ENCODE measurements around the gene EPB41L3. TPM values are rescaled to one million over a fixed set of nuclear protein-coding genes. Genes with fewer than 3 reads are reported as not detected.

The EPB41L3 gene
- total RNA-seq, 1 experiment from 2014 or later: 0.36 TPM

DNA sequence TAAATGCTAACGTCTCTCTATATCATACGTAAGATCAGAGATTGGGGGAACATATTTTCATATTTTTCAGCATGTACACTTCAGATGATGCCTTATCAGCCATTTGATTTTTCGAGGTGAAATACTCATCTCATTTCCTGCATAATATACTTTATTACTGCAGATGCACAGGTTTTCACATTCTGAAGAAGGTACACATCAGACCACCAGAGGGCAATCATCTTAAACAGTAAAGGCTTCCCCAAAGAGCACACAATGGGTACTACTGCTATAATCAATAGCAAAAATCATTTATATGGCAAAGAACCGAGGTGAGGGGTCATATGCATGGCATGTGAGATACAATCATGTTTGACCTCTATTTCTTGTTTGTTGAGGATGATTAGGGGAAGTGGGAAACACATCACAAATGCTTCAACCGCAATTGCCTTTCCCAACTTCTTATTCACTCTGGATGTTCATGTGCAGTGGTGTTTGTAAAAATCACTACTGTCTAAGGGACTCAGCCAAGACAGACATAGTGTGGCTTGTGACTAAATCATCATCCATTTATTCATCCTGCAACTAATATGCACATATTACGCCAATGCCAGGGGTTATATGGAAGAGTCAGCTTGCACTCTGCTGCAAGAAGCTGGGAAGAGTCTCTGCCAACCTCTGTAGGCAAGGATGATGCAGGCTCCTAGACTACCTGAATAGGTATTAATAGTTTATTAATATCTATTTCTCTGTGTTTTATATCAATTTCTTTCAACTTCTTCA lies 118.7 kb downstream of the EPB41L3 start:
- TF ChIP-seq, protein P1, sequence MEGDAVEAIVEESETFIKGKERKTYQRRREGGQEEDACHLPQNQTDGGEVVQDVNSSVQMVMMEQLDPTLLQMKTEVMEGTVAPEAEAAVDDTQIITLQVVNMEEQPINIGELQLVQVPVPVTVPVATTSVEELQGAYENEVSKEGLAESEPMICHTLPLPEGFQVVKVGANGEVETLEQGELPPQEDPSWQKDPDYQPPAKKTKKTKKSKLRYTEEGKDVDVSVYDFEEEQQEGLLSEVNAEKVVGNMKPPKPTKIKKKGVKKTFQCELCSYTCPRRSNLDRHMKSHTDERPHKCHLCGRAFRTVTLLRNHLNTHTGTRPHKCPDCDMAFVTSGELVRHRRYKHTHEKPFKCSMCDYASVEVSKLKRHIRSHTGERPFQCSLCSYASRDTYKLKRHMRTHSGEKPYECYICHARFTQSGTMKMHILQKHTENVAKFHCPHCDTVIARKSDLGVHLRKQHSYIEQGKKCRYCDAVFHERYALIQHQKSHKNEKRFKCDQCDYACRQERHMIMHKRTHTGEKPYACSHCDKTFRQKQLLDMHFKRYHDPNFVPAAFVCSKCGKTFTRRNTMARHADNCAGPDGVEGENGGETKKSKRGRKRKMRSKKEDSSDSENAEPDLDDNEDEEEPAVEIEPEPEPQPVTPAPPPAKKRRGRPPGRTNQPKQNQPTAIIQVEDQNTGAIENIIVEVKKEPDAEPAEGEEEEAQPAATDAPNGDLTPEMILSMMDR (IDR thresholded peaks at IDR 0.05): peak; percentile 63
- TF ChIP-seq TCF7L2 (IDR thresholded peaks at IDR 0.05; ENCODE audit: low read depth, low read length): no peak
- TF ChIP-seq, protein P2, sequence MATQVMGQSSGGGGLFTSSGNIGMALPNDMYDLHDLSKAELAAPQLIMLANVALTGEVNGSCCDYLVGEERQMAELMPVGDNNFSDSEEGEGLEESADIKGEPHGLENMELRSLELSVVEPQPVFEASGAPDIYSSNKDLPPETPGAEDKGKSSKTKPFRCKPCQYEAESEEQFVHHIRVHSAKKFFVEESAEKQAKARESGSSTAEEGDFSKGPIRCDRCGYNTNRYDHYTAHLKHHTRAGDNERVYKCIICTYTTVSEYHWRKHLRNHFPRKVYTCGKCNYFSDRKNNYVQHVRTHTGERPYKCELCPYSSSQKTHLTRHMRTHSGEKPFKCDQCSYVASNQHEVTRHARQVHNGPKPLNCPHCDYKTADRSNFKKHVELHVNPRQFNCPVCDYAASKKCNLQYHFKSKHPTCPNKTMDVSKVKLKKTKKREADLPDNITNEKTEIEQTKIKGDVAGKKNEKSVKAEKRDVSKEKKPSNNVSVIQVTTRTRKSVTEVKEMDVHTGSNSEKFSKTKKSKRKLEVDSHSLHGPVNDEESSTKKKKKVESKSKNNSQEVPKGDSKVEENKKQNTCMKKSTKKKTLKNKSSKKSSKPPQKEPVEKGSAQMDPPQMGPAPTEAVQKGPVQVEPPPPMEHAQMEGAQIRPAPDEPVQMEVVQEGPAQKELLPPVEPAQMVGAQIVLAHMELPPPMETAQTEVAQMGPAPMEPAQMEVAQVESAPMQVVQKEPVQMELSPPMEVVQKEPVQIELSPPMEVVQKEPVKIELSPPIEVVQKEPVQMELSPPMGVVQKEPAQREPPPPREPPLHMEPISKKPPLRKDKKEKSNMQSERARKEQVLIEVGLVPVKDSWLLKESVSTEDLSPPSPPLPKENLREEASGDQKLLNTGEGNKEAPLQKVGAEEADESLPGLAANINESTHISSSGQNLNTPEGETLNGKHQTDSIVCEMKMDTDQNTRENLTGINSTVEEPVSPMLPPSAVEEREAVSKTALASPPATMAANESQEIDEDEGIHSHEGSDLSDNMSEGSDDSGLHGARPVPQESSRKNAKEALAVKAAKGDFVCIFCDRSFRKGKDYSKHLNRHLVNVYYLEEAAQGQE (IDR thresholded peaks at IDR 0.05; ENCODE audit: insufficient read depth in 1 of 2, low read depth in 2 of 2, low read length in 1 of 2): no peak
- TF ChIP-seq SIN3A (IDR thresholded peaks at IDR 0.05; ENCODE audit: borderline replicate concordance, insufficient read depth, low read depth, low read length): no peak
- no peak for TF ChIP-seq POLR2AphosphoS5 (IDR thresholded peaks at IDR 0.05; ENCODE audit: low read depth, low read length)
- CTCF ChIA-PET: no interaction called here
- in situ Hi-C loops (cut with HindIII; ENCODE audit: low pct_unique_long_range_greater_than_20kb, low sequenced_read_pairs): no loop called here
- no peaks in the 10 kb centered on the region for H3K27me3 ChIP-seq (ENCODE audit: control insufficient read depth, insufficient read depth, low read length)
- no peaks in the 10 kb centered on the region for H3K4me1 ChIP-seq (ENCODE audit: control insufficient read depth, insufficient read depth, low read length)
- no peak overlapping the region for H3K27ac ChIP-seq (ENCODE audit: low read length)
- DNase-seq (ENCODE audit: low read depth, low spot score): no peak
- intact Hi-C loops (cut with micrococcal nuclease; ENCODE audit: unreplicated experiment): loop anchor here (10.0 kb wide), 1 partner anchor 350 kb away; no protein-coding TSS in a partner anchor
- ATAC-seq: no peak
- BruUV-seq (replicated peaks): no TSS peak
- no peaks in the 10 kb centered on the region for H3K9me3 ChIP-seq (ENCODE audit: control insufficient read depth, insufficient read depth, low read depth, low read length)
- no peaks in the 10 kb centered on the region for H3K36me3 ChIP-seq (ENCODE audit: control insufficient read depth, insufficient read depth, low read length)
- H3K4me3 ChIP-seq (ENCODE audit: low read depth in 2 of 2, low read length in 2 of 2): no peak overlapping the region
- POLR2A ChIA-PET: no interaction called here

DNA sequence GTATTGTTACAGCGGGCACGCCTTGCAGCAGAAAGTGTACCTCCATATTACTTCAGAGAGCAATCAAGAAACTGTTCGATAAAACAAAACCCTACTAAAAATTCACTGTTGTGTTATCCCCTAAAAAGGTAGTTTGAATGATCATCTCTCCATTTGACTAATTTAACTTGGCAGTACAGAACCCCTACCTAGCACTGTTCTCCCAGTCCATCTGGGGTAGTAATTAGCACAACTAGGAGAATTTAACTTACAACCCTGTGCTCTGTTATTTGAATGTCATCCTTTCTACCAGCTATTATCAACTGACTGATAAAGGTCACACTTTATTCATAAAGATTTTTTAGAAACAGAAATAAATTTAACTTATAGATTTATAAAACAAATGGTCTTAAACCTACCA lies 121.2 kb downstream of the EPB41L3 start:
- Histone ChIP-seq H3K27ac (ENCODE audit: low read length) (no peak overlapping the region), H3K4me1 (ENCODE audit: control insufficient read depth, insufficient read depth, low read length) (no peaks in the 10 kb centered on the region), H3K27me3 (ENCODE audit: control insufficient read depth, insufficient read depth, low read length) (no peaks in the 10 kb centered on the region), H3K4me3 (ENCODE audit: low read depth in 2 of 2, low read length in 2 of 2) (no peak overlapping the region), H3K36me3 (ENCODE audit: control insufficient read depth, insufficient read depth, low read length) (no peaks in the 10 kb centered on the region), H3K9me3 (ENCODE audit: control insufficient read depth, insufficient read depth, low read depth, low read length) (no peaks in the 10 kb centered on the region)
- TF ChIP-seq, protein P2 (IDR thresholded peaks at IDR 0.05; ENCODE audit: insufficient read depth in 1 of 2, low read depth in 2 of 2, low read length in 1 of 2): no peak
- TF ChIP-seq, protein P1 (IDR thresholded peaks at IDR 0.05): no peak
- TF ChIP-seq POLR2AphosphoS5 (IDR thresholded peaks at IDR 0.05; ENCODE audit: low read depth, low read length) (no peak), SIN3A (IDR thresholded peaks at IDR 0.05; ENCODE audit: borderline replicate concordance, insufficient read depth, low read depth, low read length) (no peak), TCF7L2 (IDR thresholded peaks at IDR 0.05; ENCODE audit: low read depth, low read length) (no peak)
- POLR2A ChIA-PET: no interaction called here
- ATAC-seq (no peak), DNase-seq (ENCODE audit: low read depth, low spot score) (no peak)
- CTCF ChIA-PET: no interaction called here
- in situ Hi-C loops (cut with HindIII; ENCODE audit: low pct_unique_long_range_greater_than_20kb, low sequenced_read_pairs) (no loop called here), intact Hi-C loops (cut with micrococcal nuclease; ENCODE audit: unreplicated experiment) (loop anchor here (10.0 kb wide), 1 partner anchor 348 kb away; no protein-coding TSS in a partner anchor)
- BruUV-seq (replicated peaks): no TSS peak
